Sigmoid colon (tissue), 7 donors: ENCODE results near the gene PDE7B. TPM values are rescaled to one million over a fixed set of nuclear protein-coding genes. Genes with fewer than 3 reads are reported as not detected.

Source experiments
- DNase-seq: peaks from one replicate; pipeline ENCODE4 v3.0.0-alpha.2; 2019
- H3K27ac ChIP-seq, 4 donors: fragments of 200-600 bp; sonication (generic); one replicate each; pipeline ENCODE4 v1.5.1; 2016 to 2019; ENCODE audit warnings: mild to moderate bottlenecking in 1 of 4
- H3K27me3 ChIP-seq, 3 donors: fragments of 200-600 bp; sonication (generic); one replicate each; pipeline ENCODE4 v1.5.1; 2019; ENCODE audit warnings: mild to moderate bottlenecking in 1 of 3
- H3K36me3 ChIP-seq, 4 donors: fragments of 200-600 bp; sonication (generic); one replicate each; pipeline ENCODE4 v1.5.1; 2016 to 2019
- H3K4me1 ChIP-seq, 4 donors: fragments of 200-600 bp; sonication (generic); one replicate each; pipeline ENCODE4 v1.5.1; 2017 to 2019
- H3K4me3 ChIP-seq, 4 donors: fragments of 200-600 bp; sonication (generic); one replicate each; pipeline ENCODE4 v1.5.1; 2017 to 2019; ENCODE audit warnings: mild to moderate bottlenecking in 2 of 4, moderate library complexity in 1 of 4
- H3K9me3 ChIP-seq, 4 donors: fragments of 200-600 bp in 3 of 4; sonication (generic) in 3 of 4; one replicate each; pipeline versions ENCODE4 v1.5.1 to v1.6.1; 2013 to 2019
- EP300 ChIP-seq, 4 donors: sonication (generic); formaldehyde crosslinking; IDR thresholded peaks; one replicate each; pipeline ENCODE4 v1.6.1; 2017; ENCODE audit warnings: antibody characterized with exemption in 4 of 4
- POLR2A ChIP-seq, 2 donors: fragments of 450-650 bp; IDR thresholded peaks; one replicate each; pipeline ENCODE4 v1.6.1; 2016; ENCODE audit warnings: antibody characterized with exemption in 2 of 2, mild to moderate bottlenecking in 2 of 2, moderate library complexity in 2 of 2
- POLR2AphosphoS5 ChIP-seq, 4 donors: sonication (generic); formaldehyde crosslinking; IDR thresholded peaks; one replicate each; pipeline ENCODE4 v1.6.1; 2017; ENCODE audit warnings: antibody characterized with exemption in 4 of 4
- WGBS, 2 donors: extraction: QIAGEN DNeasy Blood & Tissue Kit; methylation state at CpG; one replicate each; pipeline ENCODE4 v1.1.7; 2013; 5-methylcytosine and 5-hydroxymethylcytosine counted together
- intact Hi-C: fragments of 100-400 bp; cut with DNase I; formaldehyde crosslinking; loops from one replicate; pipeline ENCODE4 v1.15.1; 2023
- polyA plus RNA-seq, 3 donors: library from polyadenylated mRNA; stranded (reverse); fragments of 200-250 nt; gene quantifications; one replicate each; pipeline ENCODE4 v1.2.3, GENCODE V29; 2013
- total RNA-seq, 4 donors: library from RNA; depleted of rRNA; stranded (reverse); fragments of >200 nt; gene quantifications; one replicate each; pipeline ENCODE4 v1.1.0, GENCODE V29; 2016
- TF ChIP-seq, protein P1 (sequence below), 4 experiments: fragments of 450-650 bp in 3 of 4; fragments of 200-600 bp in 1 of 4; IDR thresholded peaks; one replicate each; pipeline ENCODE4 v1.5.1; 2016 to 2019; ENCODE audit warnings: antibody characterized with exemption in 4 of 4, mild to moderate bottlenecking in 3 of 4, moderate library complexity in 2 of 4
- donor health status: healthy with polysubstance abuse.
- donor health status: Bipolar disorder and iron deficiency.
- donor health status: healthy.

The PDE7B gene
- total and polyA plus RNA-seq, 7 donors: 1.1 to 10.3 (median 6.3) TPM

GRCh38 chr6:136060759-136061158 lies 209.3 kb downstream of the PDE7B start:
- H3K27ac ChIP-seq: no peak overlapping the region
- no peaks in the 10 kb centered on the region for H3K9me3 ChIP-seq
- H3K36me3 ChIP-seq: no peaks in the 10 kb centered on the region
- no peak for DNase-seq
- no peaks in the 10 kb centered on the region for H3K27me3 ChIP-seq
- intact Hi-C loops: no loop called here
- no peak overlapping the region for H3K4me3 ChIP-seq
- peaks cover 0 to 7% (median 0%) of the 10 kb centered on the region in 4 donors for H3K4me1 ChIP-seq
- no peak for TF ChIP-seq EP300 (IDR thresholded peaks at IDR 0.05)
- no peak for TF ChIP-seq POLR2A (IDR thresholded peaks at IDR 0.05)
- TF ChIP-seq, protein P1, sequence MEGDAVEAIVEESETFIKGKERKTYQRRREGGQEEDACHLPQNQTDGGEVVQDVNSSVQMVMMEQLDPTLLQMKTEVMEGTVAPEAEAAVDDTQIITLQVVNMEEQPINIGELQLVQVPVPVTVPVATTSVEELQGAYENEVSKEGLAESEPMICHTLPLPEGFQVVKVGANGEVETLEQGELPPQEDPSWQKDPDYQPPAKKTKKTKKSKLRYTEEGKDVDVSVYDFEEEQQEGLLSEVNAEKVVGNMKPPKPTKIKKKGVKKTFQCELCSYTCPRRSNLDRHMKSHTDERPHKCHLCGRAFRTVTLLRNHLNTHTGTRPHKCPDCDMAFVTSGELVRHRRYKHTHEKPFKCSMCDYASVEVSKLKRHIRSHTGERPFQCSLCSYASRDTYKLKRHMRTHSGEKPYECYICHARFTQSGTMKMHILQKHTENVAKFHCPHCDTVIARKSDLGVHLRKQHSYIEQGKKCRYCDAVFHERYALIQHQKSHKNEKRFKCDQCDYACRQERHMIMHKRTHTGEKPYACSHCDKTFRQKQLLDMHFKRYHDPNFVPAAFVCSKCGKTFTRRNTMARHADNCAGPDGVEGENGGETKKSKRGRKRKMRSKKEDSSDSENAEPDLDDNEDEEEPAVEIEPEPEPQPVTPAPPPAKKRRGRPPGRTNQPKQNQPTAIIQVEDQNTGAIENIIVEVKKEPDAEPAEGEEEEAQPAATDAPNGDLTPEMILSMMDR (IDR thresholded peaks at IDR 0.05): no peak
- no peak for TF ChIP-seq POLR2AphosphoS5 (IDR thresholded peaks at IDR 0.05)

DNA sequence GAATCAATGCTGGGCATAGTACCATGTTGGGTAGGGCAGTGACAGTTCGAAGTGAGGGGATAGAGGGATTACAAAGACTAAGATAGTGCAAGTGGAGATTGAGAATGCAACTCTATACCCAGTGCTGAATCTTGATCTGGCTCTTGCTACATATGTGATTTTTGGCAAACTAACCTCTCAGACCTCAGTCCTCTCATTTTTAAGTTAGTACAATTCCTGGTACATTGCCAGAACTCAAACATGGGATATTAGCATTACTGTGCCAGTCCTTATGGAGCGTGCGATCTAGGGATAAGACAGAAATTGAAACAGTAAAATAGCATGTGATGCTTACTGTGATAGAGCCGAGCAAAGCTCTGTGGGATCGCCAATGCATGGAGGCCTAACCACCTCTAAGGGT lies 210.2 kb downstream of the PDE7B start:
- intact Hi-C loops: no loop called here
- Histone ChIP-seq H3K4me3 (no peak overlapping the region), H3K9me3 (no peaks in the 10 kb centered on the region), H3K27ac (no peak overlapping the region), H3K4me1 (peaks cover 0 to 7% (median 0%) of the 10 kb centered on the region in 4 donors), H3K27me3 (no peaks in the 10 kb centered on the region), H3K36me3 (no peaks in the 10 kb centered on the region)
- no peak for TF ChIP-seq POLR2AphosphoS5 (IDR thresholded peaks at IDR 0.05)
- no peak for TF ChIP-seq POLR2A (IDR thresholded peaks at IDR 0.05)
- TF ChIP-seq, protein P1 (IDR thresholded peaks at IDR 0.05): no peak
- no peak for TF ChIP-seq EP300 (IDR thresholded peaks at IDR 0.05)
- WGBS, 2 donors: 92 to 94% methylated on average over 5 of the region's 5 CpGs
- DNase-seq: no peak

- WGBS, 2 donors: 81 to 92% methylated on average over 3 of the region's 3 CpGs
- peaks cover 0 to 7% (median 0%) of the 10 kb centered on the region in 4 donors for H3K4me1 ChIP-seq
- TF ChIP-seq POLR2AphosphoS5 (IDR thresholded peaks at IDR 0.05) (no peak), EP300 (IDR thresholded peaks at IDR 0.05) (no peak), POLR2A (IDR thresholded peaks at IDR 0.05) (no peak)
- TF ChIP-seq, protein P1 (IDR thresholded peaks at IDR 0.05): no peak
- H3K9me3 ChIP-seq: no peaks in the 10 kb centered on the region
- H3K36me3 ChIP-seq: no peaks in the 10 kb centered on the region
- no peak overlapping the region for H3K27ac ChIP-seq
- H3K27me3 ChIP-seq: no peaks in the 10 kb centered on the region
- no peak overlapping the region for H3K4me3 ChIP-seq
- intact Hi-C loops: no loop called here
- no peak for DNase-seq
These were observed 211.6 kb downstream of the PDE7B start for GRCh38 chr6:136063096-136063495.

DNA sequence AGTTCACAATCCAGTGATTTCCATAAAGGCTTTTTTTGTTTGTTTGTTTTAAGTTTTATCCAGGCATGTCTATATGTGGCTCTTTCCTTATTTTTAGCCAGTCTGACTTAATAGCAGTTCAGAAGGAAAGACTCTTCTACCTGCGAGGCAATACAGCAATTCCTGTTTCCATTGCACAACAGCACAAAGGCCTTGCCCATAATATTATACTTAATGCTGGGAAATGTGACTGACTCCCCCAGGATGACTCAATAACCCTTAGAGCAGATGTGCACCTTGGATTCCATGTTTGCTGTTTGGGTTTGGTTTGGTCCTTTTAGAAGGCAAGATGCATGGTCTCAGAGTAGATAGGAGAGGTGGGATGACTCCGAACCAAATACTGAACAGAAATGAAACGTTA lies 214.5 kb downstream of the PDE7B start:
- Histone ChIP-seq H3K27ac (no peak overlapping the region), H3K9me3 (no peaks in the 10 kb centered on the region), H3K36me3 (no peaks in the 10 kb centered on the region), H3K4me3 (no peak overlapping the region), H3K27me3 (no peaks in the 10 kb centered on the region), H3K4me1 (no peaks in the 10 kb centered on the region)
- 65 to 89% methylated on average over 3 of the region's 3 CpGs for WGBS, 2 donors
- intact Hi-C loops: no loop called here
- DNase-seq: no peak
- TF ChIP-seq POLR2A (IDR thresholded peaks at IDR 0.05) (no peak), POLR2AphosphoS5 (IDR thresholded peaks at IDR 0.05) (peak in 1 of 4 donors; percentile 11)
- TF ChIP-seq, protein P1 (IDR thresholded peaks at IDR 0.05): no peak

GRCh38 chr6:136067731-136068341 lies 216.3 kb downstream of the PDE7B start:
- no peak for DNase-seq
- no peaks in the 10 kb centered on the region for H3K27me3 ChIP-seq
- H3K9me3 ChIP-seq: no peaks in the 10 kb centered on the region
- H3K4me3 ChIP-seq: no peak overlapping the region
- WGBS, 2 donors: 88 to 90% methylated on average over 10 of the region's 10 CpGs
- no peaks in the 10 kb centered on the region for H3K36me3 ChIP-seq
- H3K27ac ChIP-seq: peak overlapping the region in 2 of 4 donors; percentile 0 to 40
- intact Hi-C loops: no loop called here
- TF ChIP-seq POLR2AphosphoS5 (IDR thresholded peaks at IDR 0.05): peak in 1 of 4 donors; percentile 29
- no peak for TF ChIP-seq EP300 (IDR thresholded peaks at IDR 0.05)
- H3K4me1 ChIP-seq: no peaks in the 10 kb centered on the region
